Peyer's patch (tissue), 4 donors: ENCODE results near the gene ARHGAP22. TPM values are rescaled to one million over a fixed set of nuclear protein-coding genes. Genes with fewer than 3 reads are reported as not detected.

Source experiments
- DNase-seq, 3 donors: peaks; one replicate each; pipeline ENCODE4 v3.0.0-alpha.2; 2017 to 2019
- H3K27ac ChIP-seq, 4 donors: fragments of 200-600 bp; sonication (generic); one replicate each; pipeline ENCODE4 v1.5.1; 2016 to 2019
- H3K27me3 ChIP-seq, 2 donors: fragments of 200-600 bp; sonication (generic); one replicate each; pipeline ENCODE4 v1.5.1; 2019
- H3K36me3 ChIP-seq, 3 donors: fragments of 200-600 bp; sonication (generic); one replicate each; pipeline ENCODE4 v1.5.1; 2016 to 2019
- H3K4me1 ChIP-seq, 4 donors: fragments of 200-600 bp; sonication (generic); one replicate each; pipeline ENCODE4 v1.5.1; 2016 to 2019
- H3K4me3 ChIP-seq, 4 donors: fragments of 200-600 bp; sonication (generic); 1 replicate in 3 of 4; 2 replicates in 1 of 4; pipeline ENCODE4 v1.5.1; 2016 to 2019; ENCODE audit warnings: mild to moderate bottlenecking in 1 of 4
- H3K9me3 ChIP-seq, 4 donors: fragments of 200-600 bp; sonication (generic); one replicate each; pipeline ENCODE4 v1.5.1; 2016 to 2019; ENCODE audit warnings: mild to moderate bottlenecking in 1 of 4
- CTCF ChIP-seq, 6 experiments: fragments of 450-650 bp in 4 of 6; fragments of 200-600 bp in 2 of 6; sonication (generic) in 1 of 6; IDR thresholded peaks; one replicate each; pipeline ENCODE4 v1.5.1; 2017 to 2019; ENCODE audit warnings: antibody characterized with exemption in 6 of 6, mild to moderate bottlenecking in 3 of 6, moderate library complexity in 1 of 6
- POLR2A ChIP-seq, 2 donors: fragments of 450-650 bp; IDR thresholded peaks; one replicate each; pipeline ENCODE4 v1.5.1; 2017; ENCODE audit warnings: antibody characterized with exemption in 2 of 2, mild to moderate bottlenecking in 2 of 2, moderate library complexity in 2 of 2
- total RNA-seq, 4 donors: library from RNA; depleted of rRNA; stranded (reverse); fragments of >200 nt; gene quantifications; one replicate each; pipeline ENCODE4 v1.1.0, GENCODE V29; 2016

ARHGAP22 gene
- total RNA-seq, 4 donors from 2014 or later: 1.9 to 10.7 (median 8.3) TPM; not detected in 1

DNA sequence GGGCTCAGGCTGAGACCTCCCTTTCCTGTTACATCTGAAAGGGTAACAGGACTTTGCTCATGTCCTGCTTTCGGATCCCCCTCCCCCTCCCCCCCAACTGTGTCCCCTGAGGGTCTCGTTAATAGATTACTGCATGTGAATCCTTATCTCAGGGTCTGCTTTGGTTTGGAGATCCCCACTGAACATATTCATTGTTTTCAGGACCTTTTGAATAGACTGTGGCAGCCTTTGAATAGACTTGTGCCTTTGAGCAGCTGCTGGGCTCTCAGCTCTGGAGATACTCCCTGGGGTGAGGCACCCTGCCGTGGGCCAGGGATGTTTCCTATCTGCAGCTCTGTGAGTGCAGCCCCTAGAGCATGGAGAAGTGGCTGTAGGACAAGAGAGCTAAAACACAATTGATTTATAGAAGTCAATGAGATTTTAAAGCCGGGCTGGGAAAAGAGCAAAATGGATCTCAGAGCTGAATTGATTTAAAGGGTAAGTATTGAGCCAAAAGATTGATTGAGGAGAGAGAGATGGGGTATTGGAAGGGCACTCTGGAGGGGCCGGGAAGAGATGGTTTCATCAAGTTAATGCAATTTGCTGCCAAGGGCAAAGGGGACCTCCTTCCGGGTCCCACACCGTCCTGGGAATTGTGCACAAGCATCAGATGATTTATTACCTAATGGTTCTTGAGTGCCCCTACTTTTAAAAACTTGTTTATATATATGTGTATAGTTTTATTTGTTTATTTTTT is 9.9 kb downstream of the ARHGAP22 start:
- no peak for DNase-seq
- TF ChIP-seq POLR2A (IDR thresholded peaks at IDR 0.05) (no peak), CTCF (IDR thresholded peaks at IDR 0.05) (no peak)
- no peaks in the 10 kb centered on the region for H3K4me1 ChIP-seq
- H3K9me3 ChIP-seq: no peaks in the 10 kb centered on the region
- no peaks in the 10 kb centered on the region for H3K36me3 ChIP-seq
- H3K4me3 ChIP-seq: no peak overlapping the region
- no peak overlapping the region for H3K27ac ChIP-seq
- no peaks in the 10 kb centered on the region for H3K27me3 ChIP-seq

- Histone ChIP-seq H3K27ac (no peak overlapping the region), H3K4me3 (no peak overlapping the region), H3K27me3 (no peaks in the 10 kb centered on the region), H3K36me3 (no peaks in the 10 kb centered on the region), H3K9me3 (no peaks in the 10 kb centered on the region), H3K4me1 (no peaks in the 10 kb centered on the region)
- TF ChIP-seq CTCF (IDR thresholded peaks at IDR 0.05): no peak
- TF ChIP-seq POLR2A (IDR thresholded peaks at IDR 0.05): no peak
- no peak for DNase-seq
Observed at GRCh38 chr10:48594371-48594770, 10.5 kb downstream of the ARHGAP22 start.

DNA sequence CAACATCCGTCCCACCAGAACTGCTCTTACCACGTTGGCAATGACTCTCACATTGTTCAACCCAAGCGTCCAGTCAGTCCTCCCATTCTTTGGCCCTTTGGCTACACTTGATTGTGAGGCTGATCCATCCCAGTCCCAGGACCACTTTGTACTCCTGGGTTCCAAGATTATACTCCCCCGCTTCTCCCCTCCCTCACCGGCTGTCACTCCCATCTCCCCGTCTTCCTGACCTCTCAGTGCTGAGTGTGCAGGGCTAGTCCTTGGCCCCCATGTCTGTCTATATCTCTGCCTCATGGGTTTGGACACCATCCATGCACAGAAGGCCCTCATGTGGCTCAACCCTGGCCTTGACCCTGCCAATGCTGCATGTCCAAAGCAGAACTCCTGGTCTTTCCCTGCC is 12.5 kb downstream of the ARHGAP22 start:
- H3K4me1 ChIP-seq: no peaks in the 10 kb centered on the region
- no peaks in the 10 kb centered on the region for H3K9me3 ChIP-seq
- H3K4me3 ChIP-seq: no peak overlapping the region
- no peak overlapping the region for H3K27ac ChIP-seq
- H3K27me3 ChIP-seq: no peaks in the 10 kb centered on the region
- no peaks in the 10 kb centered on the region for H3K36me3 ChIP-seq
- TF ChIP-seq CTCF (IDR thresholded peaks at IDR 0.05): no peak
- no peak for TF ChIP-seq POLR2A (IDR thresholded peaks at IDR 0.05)
- no peak for DNase-seq

- H3K4me1 ChIP-seq: no peaks in the 10 kb centered on the region
- H3K9me3 ChIP-seq: no peaks in the 10 kb centered on the region
- TF ChIP-seq CTCF (IDR thresholded peaks at IDR 0.05) (no peak), POLR2A (IDR thresholded peaks at IDR 0.05) (no peak)
- no peak overlapping the region for H3K27ac ChIP-seq
- no peaks in the 10 kb centered on the region for H3K36me3 ChIP-seq
- H3K27me3 ChIP-seq: no peaks in the 10 kb centered on the region
- no peak for DNase-seq
- no peak overlapping the region for H3K4me3 ChIP-seq
Observed at GRCh38 chr10:48590945-48591344, 13.9 kb downstream of the ARHGAP22 start.

DNA sequence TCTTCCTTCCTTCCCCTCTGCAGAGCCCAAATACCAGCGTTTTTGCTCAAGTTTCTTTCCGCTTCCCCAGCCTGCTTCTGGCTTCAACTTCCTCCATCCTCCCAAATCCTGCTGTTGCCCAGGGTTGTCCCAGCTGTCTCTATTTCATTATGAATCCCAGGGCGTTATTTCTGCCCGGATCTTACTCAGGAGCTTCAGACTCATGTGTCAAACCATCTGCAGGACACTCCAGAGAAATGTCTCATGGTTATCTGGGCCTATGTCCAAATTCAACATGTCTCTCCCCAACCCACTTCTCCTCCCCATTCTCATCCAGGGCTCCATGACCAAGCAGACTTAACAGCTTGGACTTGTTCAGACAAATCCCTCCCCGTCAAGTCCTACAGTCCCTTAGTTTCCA is 15.6 kb downstream of the ARHGAP22 start:
- TF ChIP-seq POLR2A (IDR thresholded peaks at IDR 0.05) (no peak), CTCF (IDR thresholded peaks at IDR 0.05) (no peak)
- no peaks in the 10 kb centered on the region for H3K36me3 ChIP-seq
- no peaks in the 10 kb centered on the region for H3K4me1 ChIP-seq
- no peak overlapping the region for H3K27ac ChIP-seq
- H3K4me3 ChIP-seq: no peak overlapping the region
- no peaks in the 10 kb centered on the region for H3K27me3 ChIP-seq
- H3K9me3 ChIP-seq: no peaks in the 10 kb centered on the region
- no peak for DNase-seq
